A673 (cell line): ENCODE data around the gene ATP5F1B. TPM values are rescaled to one million over a fixed set of nuclear protein-coding genes. Genes with fewer than 3 reads are reported as not detected.
A peak's percentile ranks its signal among the peaks of the same experiment; 100 is the strongest.

Source experiments
- BruUV-seq: library from RNA; stranded (reverse); fragments of 400-500 nt; replicated peaks from 2 replicates; lab custom pipeline; 2021; lab: Mats Ljungman, UMichigan
- CTCF ChIA-PET: fragments of 300-600 bp; sonication (Branson Sonifier 250); formaldehyde crosslinking; loops from one replicate; lab custom pipeline; 2022; ENCODE audit warnings: antibody characterized with exemption; lab: Charles Lee
- POLR2A ChIA-PET: fragments of 300-600 bp; sonication (Branson Sonifier 250); formaldehyde crosslinking; loops from one replicate; lab custom pipeline; 2022; ENCODE audit warnings: antibody characterized with exemption; ENCODE audit not compliant: low non-redundant PET; lab: Charles Lee
- DNase-seq: peaks from one replicate; pipeline ENCODE4 v3.0.0-alpha.2; 2015; ENCODE audit warnings: low spot score
- H3K27ac ChIP-seq: fragments of 200-600 bp; sonication (generic); 2 replicates; pipeline ENCODE4 v1.5.1; 2016; ENCODE audit warnings: mixed run types, low read depth, mild to moderate bottlenecking, mixed read lengths, antibody characterized with exemption, low read length; ENCODE audit not compliant: poor library complexity, severe bottlenecking
- H3K27me3 ChIP-seq: fragments of 200-600 bp; sonication (generic); replicated peaks from 2 replicates; pipeline ENCODE4 v1.6.1; 2017; ENCODE audit warnings: mixed run types, low read depth, mild to moderate bottlenecking, mixed read lengths, antibody characterized with exemption, low read length; ENCODE audit not compliant: insufficient read depth, poor library complexity
- H3K36me3 ChIP-seq: fragments of 200-600 bp; sonication (generic); 2 replicates; pipeline ENCODE4 v1.6.1; 2016; ENCODE audit warnings: mixed run types, mild to moderate bottlenecking, mixed read lengths, antibody characterized with exemption, low read length; ENCODE audit not compliant: insufficient read depth, poor library complexity, severe bottlenecking
- H3K4me1 ChIP-seq: fragments of 200-600 bp; sonication (generic); 2 replicates; pipeline ENCODE4 v1.6.1; 2017; ENCODE audit warnings: mixed run types, mild to moderate bottlenecking, mixed read lengths, antibody characterized with exemption, low read length; ENCODE audit not compliant: insufficient read depth, poor library complexity, severe bottlenecking
- H3K4me3 ChIP-seq: fragments of 200-600 bp; sonication (generic); 2 replicates; pipeline ENCODE4 v1.5.1; 2016; ENCODE audit warnings: low read depth, mixed run types, mild to moderate bottlenecking, mixed read lengths, low read length; ENCODE audit not compliant: poor library complexity, severe bottlenecking
- H3K9me3 ChIP-seq: fragments of 200-600 bp; sonication (generic); 2 replicates; pipeline ENCODE4 v1.6.1; 2016; ENCODE audit warnings: mixed run types, low read depth, mild to moderate bottlenecking, mixed read lengths, antibody characterized with exemption, low read length; ENCODE audit not compliant: poor library complexity, severe bottlenecking
- CTCF ChIP-seq: fragments of 300-800, 200-600 bp; sonication (generic); conservative IDR thresholded peaks from 2 replicates; pipeline ENCODE4 v1.5.1; 2017; ENCODE audit warnings: low read depth, mild to moderate bottlenecking, antibody characterized with exemption, low read length, moderate library complexity, mixed read lengths
- EZH2 ChIP-seq: fragments of 200-600 bp; sonication (generic); IDR thresholded peaks from 2 replicates; pipeline ENCODE4 v1.6.1; 2017; ENCODE audit warnings: borderline replicate concordance, low read depth, mild to moderate bottlenecking, mixed read lengths, antibody characterized with exemption, low read length; ENCODE audit not compliant: poor library complexity, severe bottlenecking
- intact Hi-C: fragments of 100-400 bp; cut with micrococcal nuclease; formaldehyde crosslinking; loops from one replicate; pipeline ENCODE4 v1.10.0; 2022; ENCODE audit not compliant: unreplicated experiment
- total RNA-seq: library from RNA; stranded (reverse); gene quantifications from 2 replicates; pipeline ENCODE4 v1.2.3, GENCODE V29; 2021

ATP5F1B gene
- total RNA-seq, 1 experiment from 2014 or later = 1,089 TPM

- Histone ChIP-seq H3K27me3 (no peaks in the 10 kb centered on the region), H3K4me3 (no peak overlapping the region), H3K4me1 (no peaks in the 10 kb centered on the region), H3K9me3 (no peaks in the 10 kb centered on the region), H3K36me3 (peaks cover 71% of the 10 kb centered on the region), H3K27ac (no peak overlapping the region)
- DNase-seq = no peak
- intact Hi-C loops = no loop called here
- POLR2A ChIA-PET = no interaction called here
- CTCF ChIA-PET = no interaction called here
- no peak for TF ChIP-seq CTCF
- TF ChIP-seq EZH2 = no peak
- no TSS peak for BruUV-seq
Observed at GRCh38 chr12:56671608-56672007, 25.8 kb upstream of the ATP5F1B start.

GRCh38 chr12:56670836-56671235, 25.1 kb upstream of the ATP5F1B start:
- Histone ChIP-seq H3K4me3 (no peak overlapping the region), H3K4me1 (no peaks in the 10 kb centered on the region), H3K36me3 (peaks cover 78% of the 10 kb centered on the region), H3K27me3 (no peaks in the 10 kb centered on the region), H3K9me3 (no peaks in the 10 kb centered on the region), H3K27ac (no peak overlapping the region)
- ChIA-PET CTCF (no interaction called here), POLR2A (no interaction called here)
- no TSS peak for BruUV-seq
- DNase-seq = no peak
- intact Hi-C loops = no loop called here
- no peak for TF ChIP-seq CTCF
- no peak for TF ChIP-seq EZH2

- Histone ChIP-seq H3K27ac (peak overlapping the region; percentile 29), H3K9me3 (no peaks in the 10 kb centered on the region), H3K4me1 (no peaks in the 10 kb centered on the region), H3K36me3 (peaks cover 98% of the 10 kb centered on the region), H3K27me3 (no peaks in the 10 kb centered on the region), H3K4me3 (no peak overlapping the region)
- intact Hi-C loops = no loop called here
- no peak for DNase-seq
- no TSS peak for BruUV-seq
- CTCF ChIA-PET = no interaction called here
- POLR2A ChIA-PET = no interaction called here
- TF ChIP-seq EZH2 = no peak
- TF ChIP-seq CTCF = no peak
Observed at GRCh38 chr12:56668197-56668457, 22.3 kb upstream of the ATP5F1B start.
